Measurements from ENCODE around the gene SHCBP1L. TPM values are rescaled to one million over a fixed set of nuclear protein-coding genes. Genes with fewer than 3 reads are reported as not detected.

Gene SHCBP1L
- total RNA-seq, 1 donor from 2014 or later, result not detected

DNA sequence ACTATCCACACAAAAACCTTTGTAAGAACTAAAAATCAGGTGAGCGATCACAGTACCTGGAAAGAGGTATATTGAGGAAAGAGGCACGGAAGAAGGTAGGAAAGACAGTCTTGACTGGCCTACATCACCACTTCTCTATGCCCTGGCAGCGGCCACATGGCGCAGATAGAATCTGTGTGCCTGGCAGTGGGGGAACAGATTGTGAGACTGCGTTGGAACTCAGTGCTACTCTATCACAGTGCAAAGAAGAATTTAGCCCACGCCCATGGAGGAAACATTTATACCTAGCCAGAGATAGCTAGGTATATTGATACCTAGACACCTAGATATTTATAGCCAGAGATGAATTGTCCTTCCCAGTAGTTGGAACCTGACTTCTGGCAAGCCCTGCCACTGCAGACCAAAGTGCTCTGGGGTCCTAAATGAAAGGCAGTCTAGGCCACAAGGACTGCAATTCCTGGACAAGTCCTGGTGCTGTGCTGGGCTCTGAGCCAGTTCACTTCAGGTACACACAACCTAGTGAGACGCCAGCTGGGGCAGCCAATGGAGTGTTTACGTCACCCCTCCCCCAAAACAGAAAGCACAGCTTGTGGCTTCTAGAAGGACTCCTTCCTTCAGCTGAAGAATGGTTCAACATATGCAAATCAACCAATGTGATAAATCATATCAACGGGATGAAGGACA is 61.9 kb downstream of the SHCBP1L start:
- no peak overlapping the region for H3K4me3 Mint-ChIP-seq (ENCODE audit: unreplicated experiment)
- TF ChIP-seq, protein P1, sequence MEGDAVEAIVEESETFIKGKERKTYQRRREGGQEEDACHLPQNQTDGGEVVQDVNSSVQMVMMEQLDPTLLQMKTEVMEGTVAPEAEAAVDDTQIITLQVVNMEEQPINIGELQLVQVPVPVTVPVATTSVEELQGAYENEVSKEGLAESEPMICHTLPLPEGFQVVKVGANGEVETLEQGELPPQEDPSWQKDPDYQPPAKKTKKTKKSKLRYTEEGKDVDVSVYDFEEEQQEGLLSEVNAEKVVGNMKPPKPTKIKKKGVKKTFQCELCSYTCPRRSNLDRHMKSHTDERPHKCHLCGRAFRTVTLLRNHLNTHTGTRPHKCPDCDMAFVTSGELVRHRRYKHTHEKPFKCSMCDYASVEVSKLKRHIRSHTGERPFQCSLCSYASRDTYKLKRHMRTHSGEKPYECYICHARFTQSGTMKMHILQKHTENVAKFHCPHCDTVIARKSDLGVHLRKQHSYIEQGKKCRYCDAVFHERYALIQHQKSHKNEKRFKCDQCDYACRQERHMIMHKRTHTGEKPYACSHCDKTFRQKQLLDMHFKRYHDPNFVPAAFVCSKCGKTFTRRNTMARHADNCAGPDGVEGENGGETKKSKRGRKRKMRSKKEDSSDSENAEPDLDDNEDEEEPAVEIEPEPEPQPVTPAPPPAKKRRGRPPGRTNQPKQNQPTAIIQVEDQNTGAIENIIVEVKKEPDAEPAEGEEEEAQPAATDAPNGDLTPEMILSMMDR (IDR thresholded peaks at IDR 0.05), result no peak
- DNase-seq (ENCODE audit: extremely low spot score, unreplicated experiment), result no peak
- no peaks in the 10 kb centered on the region for H3K27me3 Mint-ChIP-seq (ENCODE audit: unreplicated experiment)
- peaks cover 34% of the 10 kb centered on the region for H3K36me3 Mint-ChIP-seq (ENCODE audit: unreplicated experiment)
- H3K27ac Mint-ChIP-seq (ENCODE audit: unreplicated experiment), result no peak overlapping the region
- no peaks in the 10 kb centered on the region for H3K4me1 Mint-ChIP-seq (ENCODE audit: unreplicated experiment)
- H3K9me3 Mint-ChIP-seq (ENCODE audit: unreplicated experiment), result peaks cover 25% of the 10 kb centered on the region

DNA sequence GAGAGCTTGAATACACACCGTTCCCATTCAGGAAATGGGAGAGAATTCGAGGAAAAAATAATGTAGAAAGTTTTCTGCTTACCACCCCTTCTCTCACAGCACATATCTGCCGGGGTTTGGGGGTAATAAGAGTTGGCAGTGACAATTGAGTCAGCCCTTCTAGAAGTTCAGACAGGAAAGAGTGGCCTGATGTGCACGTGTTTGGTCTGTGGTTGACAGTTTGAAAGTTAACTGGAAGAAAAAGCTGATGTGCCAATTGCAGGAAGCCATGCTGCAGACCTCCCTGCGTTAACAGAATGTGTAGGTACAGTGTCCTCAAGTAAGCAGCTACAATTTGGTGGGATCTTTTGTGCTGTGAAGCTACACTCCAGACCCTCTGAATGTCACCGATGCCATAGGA is 63.0 kb downstream of the SHCBP1L start:
- no peak for DNase-seq (ENCODE audit: extremely low spot score, unreplicated experiment)
- Mint-ChIP-seq H3K27me3 (ENCODE audit: unreplicated experiment) (no peaks in the 10 kb centered on the region), H3K9me3 (ENCODE audit: unreplicated experiment) (peaks cover 20% of the 10 kb centered on the region), H3K4me3 (ENCODE audit: unreplicated experiment) (no peak overlapping the region), H3K4me1 (ENCODE audit: unreplicated experiment) (no peaks in the 10 kb centered on the region), H3K36me3 (ENCODE audit: unreplicated experiment) (peaks cover 44% of the 10 kb centered on the region), H3K27ac (ENCODE audit: unreplicated experiment) (no peak overlapping the region)
- TF ChIP-seq, protein P1 (IDR thresholded peaks at IDR 0.05), result no peak

DNA sequence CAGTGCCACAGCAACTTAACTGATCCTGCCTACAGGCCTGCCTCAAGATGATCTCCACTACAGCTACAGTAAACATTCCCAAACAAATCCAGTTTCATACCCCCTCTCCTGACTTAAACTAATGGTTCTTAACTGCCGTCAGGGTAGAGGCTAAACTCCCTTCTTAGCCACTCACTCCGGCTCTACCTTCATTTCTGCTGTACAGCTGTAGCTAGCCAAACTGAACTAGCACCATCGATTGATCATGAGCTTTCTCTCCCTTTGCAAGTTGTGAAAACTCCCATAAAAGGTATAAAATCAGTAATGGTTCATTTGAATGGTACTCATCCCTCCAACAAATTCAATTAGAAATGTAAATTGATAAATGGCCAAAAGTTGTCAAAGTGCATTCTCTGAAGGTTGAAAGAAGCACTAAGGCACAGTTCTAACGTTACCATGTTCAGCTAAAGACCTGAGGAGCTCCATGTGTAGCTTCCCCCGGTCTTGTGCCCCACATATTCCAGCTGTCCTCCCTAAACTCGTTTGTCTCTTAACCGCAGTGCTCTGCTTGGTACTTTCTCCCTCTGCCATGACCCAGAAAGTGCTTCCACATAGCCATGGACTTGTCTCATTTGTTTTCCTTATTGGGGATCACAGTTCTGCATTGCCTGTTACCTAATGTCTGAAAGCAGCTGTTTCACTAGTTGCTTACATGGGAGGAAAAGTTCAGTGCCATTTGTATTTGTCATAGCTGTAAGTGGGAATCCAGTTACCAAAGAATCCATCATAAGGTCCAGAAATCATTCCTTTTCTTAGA is 64.0 kb downstream of the SHCBP1L start:
- Mint-ChIP-seq H3K27ac (ENCODE audit: unreplicated experiment) (no peak overlapping the region), H3K36me3 (ENCODE audit: unreplicated experiment) (peaks cover 51% of the 10 kb centered on the region), H3K27me3 (ENCODE audit: unreplicated experiment) (no peaks in the 10 kb centered on the region), H3K4me3 (ENCODE audit: unreplicated experiment) (no peak overlapping the region), H3K4me1 (ENCODE audit: unreplicated experiment) (no peaks in the 10 kb centered on the region), H3K9me3 (ENCODE audit: unreplicated experiment) (peaks cover 10% of the 10 kb centered on the region)
- TF ChIP-seq, protein P1 (IDR thresholded peaks at IDR 0.05), result no peak
- no peak for DNase-seq (ENCODE audit: extremely low spot score, unreplicated experiment)

DNA sequence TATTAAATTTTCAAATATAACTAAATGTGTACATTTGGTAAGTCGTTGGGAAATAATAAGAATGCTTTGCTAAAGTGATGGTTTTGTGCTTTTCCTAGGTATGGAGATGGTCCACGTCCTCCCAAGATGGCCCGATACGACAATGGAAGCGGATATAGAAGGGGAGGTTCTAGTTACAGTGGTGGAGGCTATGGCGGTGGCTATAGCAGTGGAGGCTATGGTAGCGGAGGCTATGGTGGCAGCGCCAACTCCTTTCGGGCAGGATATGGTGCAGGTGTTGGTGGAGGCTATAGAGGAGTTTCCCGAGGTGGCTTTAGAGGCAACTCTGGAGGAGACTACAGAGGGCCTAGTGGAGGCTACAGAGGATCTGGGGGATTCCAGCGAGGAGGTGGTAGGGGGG is 66.0 kb downstream of the SHCBP1L start:
- Mint-ChIP-seq H3K4me3 (ENCODE audit: unreplicated experiment) (no peak overlapping the region), H3K27ac (ENCODE audit: unreplicated experiment) (no peak overlapping the region), H3K4me1 (ENCODE audit: unreplicated experiment) (no peaks in the 10 kb centered on the region), H3K36me3 (ENCODE audit: unreplicated experiment) (peaks cover 64% of the 10 kb centered on the region), H3K27me3 (ENCODE audit: unreplicated experiment) (no peaks in the 10 kb centered on the region), H3K9me3 (ENCODE audit: unreplicated experiment) (peaks cover 4% of the 10 kb centered on the region)
- DNase-seq (ENCODE audit: extremely low spot score, unreplicated experiment), result no peak
- TF ChIP-seq, protein P1 (IDR thresholded peaks at IDR 0.05), result no peak

DNA sequence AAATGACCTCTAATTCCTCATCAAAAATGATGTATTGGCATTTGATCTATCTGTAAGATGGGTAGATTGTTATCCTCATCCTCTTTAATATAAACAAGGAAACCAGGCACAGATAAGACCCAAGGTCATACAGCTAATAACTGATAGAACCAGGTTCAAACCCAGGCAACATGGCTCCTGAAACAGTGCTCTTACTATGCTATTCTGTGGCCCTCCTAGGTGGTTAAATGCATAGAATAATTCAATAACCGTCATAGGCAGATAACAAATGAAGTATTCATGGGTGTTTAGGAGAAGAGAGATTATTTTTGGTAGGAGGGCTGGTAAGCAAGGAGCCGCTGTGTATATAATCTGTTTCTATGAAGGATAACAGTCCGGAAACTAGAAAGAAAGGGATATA is 67.4 kb downstream of the SHCBP1L start:
- TF ChIP-seq, protein P1 (IDR thresholded peaks at IDR 0.05), result no peak
- Mint-ChIP-seq H3K9me3 (ENCODE audit: unreplicated experiment) (no peaks in the 10 kb centered on the region), H3K27me3 (ENCODE audit: unreplicated experiment) (no peaks in the 10 kb centered on the region), H3K4me3 (ENCODE audit: unreplicated experiment) (no peak overlapping the region), H3K4me1 (ENCODE audit: unreplicated experiment) (no peaks in the 10 kb centered on the region), H3K27ac (ENCODE audit: unreplicated experiment) (no peak overlapping the region), H3K36me3 (ENCODE audit: unreplicated experiment) (peaks cover 73% of the 10 kb centered on the region)
- no peak for DNase-seq (ENCODE audit: extremely low spot score, unreplicated experiment)
